ENCODE data around the gene OLFML3. TPM values are rescaled to one million over a fixed set of nuclear protein-coding genes. Genes with fewer than 3 reads are reported as not detected.

The OLFML3 gene
- total and polyA plus RNA-seq, 2 of the 8 experiments (the other 6 are each of a cell fraction or from before 2014, with no cell fraction given) = 56.0 to 72.3 TPM

DNA sequence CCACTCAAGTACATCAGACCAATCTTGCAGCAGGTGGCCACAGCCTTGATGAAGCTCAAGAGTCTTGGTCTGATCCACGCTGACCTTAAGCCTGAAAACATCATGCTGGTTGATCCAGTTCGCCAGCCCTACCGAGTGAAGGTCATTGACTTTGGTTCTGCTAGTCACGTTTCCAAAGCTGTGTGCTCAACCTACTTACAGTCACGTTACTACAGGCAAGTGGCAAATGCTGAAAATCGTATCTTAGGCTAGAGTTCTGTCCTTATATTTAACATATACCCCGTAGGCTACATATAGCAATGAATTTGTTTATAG is 38.1 kb upstream of the OLFML3 start (continued):
- TF ChIP-seq EGR1 (IDR thresholded peaks at IDR 0.05; ENCODE audit: borderline replicate concordance, low read depth, low read length) (no peak), CHD1 (IDR thresholded peaks at IDR 0.05; ENCODE audit: low read depth, low read length) (no peak), FOSL1 (IDR thresholded peaks at IDR 0.05; ENCODE audit: insufficient read depth, low read depth, low read length) (no peak), GTF2F1 (IDR thresholded peaks at IDR 0.05; ENCODE audit: borderline replicate concordance, low read depth, low read length) (no peak), CEBPB (IDR thresholded peaks at IDR 0.05; ENCODE audit: low read depth, low read length) (no peak)
- TF ChIP-seq, protein P1, sequence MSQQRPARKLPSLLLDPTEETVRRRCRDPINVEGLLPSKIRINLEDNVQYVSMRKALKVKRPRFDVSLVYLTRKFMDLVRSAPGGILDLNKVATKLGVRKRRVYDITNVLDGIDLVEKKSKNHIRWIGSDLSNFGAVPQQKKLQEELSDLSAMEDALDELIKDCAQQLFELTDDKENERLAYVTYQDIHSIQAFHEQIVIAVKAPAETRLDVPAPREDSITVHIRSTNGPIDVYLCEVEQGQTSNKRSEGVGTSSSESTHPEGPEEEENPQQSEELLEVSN (IDR thresholded peaks at IDR 0.05) = no peak

Measured in H1 (cell line).